ENCODE results near the gene ZNF827.

The ZNF827 gene

GRCh38 chr4:145743641-145744040 lies 195.0 kb downstream of the ZNF827 start:
- no peak for DNase-seq

GRCh38 chr4:145740806-145741205 lies 197.8 kb downstream of the ZNF827 start:
- no peak for DNase-seq

DNA sequence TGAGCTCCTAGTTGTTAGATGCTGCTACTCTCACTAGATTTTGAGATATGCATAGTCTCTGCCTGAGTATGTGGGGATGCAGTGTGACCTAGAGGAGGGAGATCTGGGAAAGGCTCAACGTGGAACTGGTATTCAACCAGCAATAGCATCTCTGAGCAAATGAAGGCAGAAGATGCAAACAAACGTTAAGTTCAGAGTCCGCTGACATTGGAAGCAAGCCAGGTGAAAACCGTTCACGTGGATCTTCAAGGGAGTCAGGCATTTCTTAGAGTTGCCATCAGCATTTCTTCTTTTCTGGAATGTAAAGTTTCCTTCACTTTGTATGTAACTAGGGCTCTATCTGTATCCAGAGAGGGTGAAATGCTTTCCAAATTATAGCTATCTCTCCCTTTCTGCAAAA lies 198.8 kb downstream of the ZNF827 start:
- no peak for DNase-seq

DNA sequence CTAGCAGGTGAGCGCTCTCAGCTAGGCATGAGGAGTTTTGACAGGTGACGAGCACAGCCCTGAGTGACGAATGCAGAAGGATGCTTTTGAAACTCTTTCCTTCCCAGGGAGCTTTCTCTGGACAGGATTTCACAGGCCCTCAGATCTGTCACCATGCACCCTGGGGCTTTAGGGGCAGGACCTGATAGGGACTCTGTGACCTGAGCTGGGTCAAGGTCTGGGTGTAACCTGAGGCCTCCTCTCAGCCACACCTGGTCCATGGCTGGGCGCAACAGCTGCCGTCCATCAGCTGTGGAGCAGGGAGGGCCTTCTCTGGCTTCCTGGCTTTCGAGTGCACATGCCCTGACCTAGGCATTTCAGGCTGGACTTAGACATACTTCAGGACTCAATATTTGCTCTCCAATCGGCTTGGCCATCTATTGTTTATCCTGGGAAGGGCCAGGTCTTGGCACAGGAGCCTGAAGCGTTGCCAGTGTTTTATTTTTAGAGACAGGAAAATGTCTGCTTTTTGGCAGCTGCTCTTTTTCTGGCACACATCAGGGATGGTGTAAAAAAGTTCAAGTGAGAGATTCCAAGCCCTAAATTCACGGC lies 202.3 kb downstream of the ZNF827 start:
- no peak for DNase-seq

- DNase-seq: no peak
Measured at GRCh38 chr4:145735827-145736226, 202.8 kb downstream of the ZNF827 start.

DNA sequence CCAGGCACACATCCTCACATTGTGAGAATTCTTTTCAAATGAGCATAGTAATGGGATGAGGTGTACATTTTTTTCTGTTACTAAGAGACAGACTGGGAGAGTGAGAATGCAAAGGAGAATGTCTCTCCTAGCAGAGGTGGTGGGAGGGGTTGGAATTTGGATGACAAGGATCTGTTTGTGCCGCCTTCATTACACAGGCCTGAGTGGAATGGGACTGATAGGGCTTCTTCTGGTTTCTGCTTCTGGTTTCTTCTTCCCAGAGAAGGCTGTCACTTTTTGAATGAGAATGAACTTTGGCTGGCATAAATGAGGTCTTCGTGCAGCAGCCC lies 203.3 kb downstream of the ZNF827 start:
- DNase-seq: no peak

- DNase-seq: no peak
Measured at GRCh38 chr4:145734576-145735346, 203.9 kb downstream of the ZNF827 start.

- DNase-seq: no peak
Measured at GRCh38 chr4:145734031-145734430, 204.6 kb downstream of the ZNF827 start.

DNA sequence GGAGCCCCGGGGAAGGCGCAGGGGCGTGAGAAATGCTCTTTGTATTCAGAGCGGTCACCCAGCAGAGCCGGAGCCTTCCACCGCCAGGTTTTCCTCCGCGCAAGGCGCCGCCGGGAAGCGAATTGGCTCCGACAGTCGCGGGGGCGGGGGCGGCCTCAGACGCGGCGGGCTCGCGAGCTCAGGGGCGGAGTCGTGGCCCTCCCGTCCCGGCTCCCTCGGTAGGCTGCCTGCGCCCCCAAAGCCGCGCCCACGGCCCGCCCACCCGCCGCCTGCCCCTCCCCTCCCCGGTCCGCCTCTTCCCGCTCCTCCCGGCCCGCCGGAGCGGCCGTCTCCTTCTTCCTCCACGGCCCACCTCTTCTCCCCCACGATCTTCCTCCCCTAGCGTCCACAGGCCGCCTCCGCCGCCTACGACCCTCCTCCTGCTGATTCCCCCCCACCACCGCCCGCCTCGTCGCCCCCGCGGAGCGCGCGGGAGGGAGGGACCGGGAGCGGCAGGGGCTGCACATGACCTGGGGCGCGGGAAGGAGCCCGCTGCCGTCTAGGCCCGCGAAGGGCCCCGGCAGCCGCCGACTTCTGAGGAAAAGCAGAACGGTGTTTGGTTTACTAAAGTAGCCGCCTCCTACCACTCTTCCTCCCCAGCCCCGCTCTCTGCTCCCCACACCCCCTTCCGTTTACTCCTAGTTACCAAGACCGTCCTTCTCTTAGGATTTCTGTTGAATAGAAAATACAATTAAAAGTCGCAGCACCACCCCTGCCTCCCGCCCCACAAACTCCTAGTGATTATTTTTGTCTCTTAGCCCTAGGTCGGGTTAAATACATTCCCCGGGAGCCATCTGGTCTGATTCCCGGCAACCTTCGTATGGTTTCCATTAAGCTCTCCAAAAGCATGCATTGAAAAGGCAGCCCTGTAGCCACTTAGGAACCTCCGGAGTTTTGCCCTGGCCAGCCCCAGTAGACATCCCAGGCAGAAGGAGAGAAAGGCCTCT lies 205.4 kb downstream of the ZNF827 start:
- peak; percentile 29 for DNase-seq

DNA sequence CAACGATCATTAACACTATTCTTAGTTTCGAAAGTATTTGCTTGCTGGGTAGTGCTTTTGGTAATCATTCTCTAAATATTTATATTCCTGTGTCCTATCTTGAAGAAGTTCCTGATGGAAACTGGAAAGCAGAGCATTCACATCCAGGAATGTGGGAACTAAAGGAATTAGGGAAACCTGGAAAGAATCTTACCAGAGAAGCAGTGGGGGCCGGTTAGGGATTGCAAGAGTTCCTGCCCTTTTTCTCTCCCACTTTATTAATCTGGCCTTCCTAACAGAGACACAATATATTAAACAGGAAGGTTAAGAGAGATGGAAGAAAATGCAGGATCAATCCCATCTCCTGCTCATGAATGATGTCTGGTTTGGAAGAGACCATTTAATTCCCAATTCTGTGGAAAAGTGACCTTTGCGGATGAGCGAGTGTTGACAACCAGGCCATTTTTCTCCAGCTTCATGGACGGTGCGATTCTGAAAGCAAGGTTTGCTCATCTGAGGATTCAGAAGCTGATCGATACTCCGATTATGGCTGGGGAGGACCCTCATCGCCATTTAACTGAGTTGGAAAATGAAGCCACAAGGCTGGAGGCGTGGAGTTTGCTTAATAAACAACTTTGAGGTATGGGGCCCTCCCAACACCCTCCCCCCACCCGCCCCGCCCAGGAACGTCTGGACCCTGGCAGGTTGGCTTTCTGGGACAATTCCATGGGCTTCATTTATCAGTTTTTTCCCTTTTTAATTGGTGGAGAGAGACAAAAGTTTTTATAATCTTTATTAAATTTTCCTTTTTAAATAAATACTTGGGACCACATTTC lies 206.4 kb downstream of the ZNF827 start:
- DNase-seq: no peak

GRCh38 chr4:145731028-145731427 lies 207.6 kb downstream of the ZNF827 start:
- no peak for DNase-seq

- DNase-seq: no peak
Measured at GRCh38 chr4:145730026-145730425, 208.6 kb downstream of the ZNF827 start.

GRCh38 chr4:145723336-145723735 lies 215.3 kb downstream of the ZNF827 start:
- DNase-seq: no peak

GRCh38 chr4:145722561-145722960 lies 216.1 kb downstream of the ZNF827 start:
- DNase-seq: no peak

DNA sequence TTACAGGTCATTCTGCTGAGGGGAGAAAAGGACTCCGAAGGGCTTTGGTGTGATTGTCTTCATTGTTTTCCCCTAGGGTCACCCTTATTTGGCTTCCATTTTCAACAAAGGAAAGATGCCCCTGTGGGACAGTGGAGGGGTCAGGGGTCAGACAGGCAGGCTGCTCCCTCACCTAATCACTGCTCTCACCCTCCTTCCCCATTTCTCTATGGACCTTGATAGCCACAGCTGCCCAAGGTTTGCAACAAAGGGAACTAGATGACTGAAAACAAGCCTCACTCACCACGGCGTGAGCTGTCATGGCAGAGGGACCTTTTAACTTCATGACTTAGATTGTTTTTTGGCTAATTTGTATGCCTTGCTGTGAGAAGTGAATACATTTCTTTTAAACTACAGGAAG lies 218.0 kb downstream of the ZNF827 start:
- no peak for DNase-seq

DNA sequence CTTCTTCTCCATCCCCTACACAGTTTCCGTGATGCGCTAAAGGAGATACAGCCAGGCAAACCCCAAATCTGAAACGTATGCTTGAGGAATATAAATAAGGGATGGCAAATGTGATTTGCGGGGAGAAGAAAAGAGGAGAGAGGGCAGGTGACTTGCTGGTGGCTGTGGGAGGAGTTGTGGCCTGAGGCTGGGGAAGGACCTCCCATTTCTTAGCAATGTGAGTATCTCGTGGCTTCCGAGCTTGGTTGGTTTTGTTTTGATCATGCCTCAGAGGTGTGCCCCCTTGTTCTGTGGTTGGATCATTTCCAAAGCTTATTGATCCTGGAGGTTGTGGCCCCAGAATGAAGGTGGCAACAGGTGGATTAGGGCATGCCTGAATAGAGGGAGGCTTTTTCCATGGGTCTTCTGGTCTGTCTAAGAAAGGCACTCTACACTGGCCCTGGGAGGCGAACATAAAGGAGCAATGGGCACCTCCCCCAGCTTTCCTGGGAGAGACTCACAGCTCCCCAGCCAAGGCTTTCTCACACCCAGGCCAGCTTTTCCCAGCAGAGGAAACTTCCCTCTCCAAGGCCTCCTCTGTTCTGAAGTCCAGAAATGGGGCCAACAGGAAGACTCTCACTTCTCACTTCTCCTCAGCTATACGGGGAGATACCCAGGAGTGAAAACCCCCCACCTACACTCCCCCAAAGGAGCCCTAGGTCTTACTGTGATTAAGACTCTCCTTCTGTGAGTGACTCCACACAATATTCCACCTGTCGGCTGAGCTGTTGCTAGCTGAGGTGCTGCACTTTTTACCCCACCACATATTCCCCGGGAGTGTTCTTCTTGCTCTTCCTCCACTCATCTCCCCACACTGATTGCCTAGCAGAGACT lies 218.6 kb downstream of the ZNF827 start:
- no peak for DNase-seq

DNA sequence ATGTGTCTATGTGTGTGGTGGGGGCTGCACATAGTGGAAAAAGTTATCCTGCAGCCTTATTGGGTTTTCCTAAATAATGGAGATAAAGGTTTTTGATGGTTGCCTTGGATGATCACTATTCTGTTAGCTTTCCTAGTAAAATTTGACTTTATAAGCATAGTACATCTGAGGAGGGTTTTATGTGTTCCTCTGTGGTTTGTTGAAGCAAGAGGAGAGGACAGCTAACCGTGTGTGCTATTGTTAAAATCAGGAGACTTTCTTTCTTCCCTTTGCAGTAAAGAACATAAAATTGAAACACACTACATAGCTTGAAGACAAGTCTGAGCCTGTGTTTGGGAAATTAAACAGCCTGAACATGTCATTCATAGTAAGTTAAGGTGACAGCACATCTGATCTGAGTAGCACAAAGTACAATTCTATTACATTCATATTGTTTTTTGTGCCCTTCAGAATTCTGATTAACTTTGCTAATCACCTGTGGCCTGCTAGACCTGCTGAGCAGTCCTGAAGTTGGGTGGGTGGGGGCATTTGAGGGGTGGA lies 221.9 kb downstream of the ZNF827 start:
- no peak for DNase-seq

- no peak for DNase-seq
Measured at GRCh38 chr4:145716200-145716599, 222.4 kb downstream of the ZNF827 start.

DNA sequence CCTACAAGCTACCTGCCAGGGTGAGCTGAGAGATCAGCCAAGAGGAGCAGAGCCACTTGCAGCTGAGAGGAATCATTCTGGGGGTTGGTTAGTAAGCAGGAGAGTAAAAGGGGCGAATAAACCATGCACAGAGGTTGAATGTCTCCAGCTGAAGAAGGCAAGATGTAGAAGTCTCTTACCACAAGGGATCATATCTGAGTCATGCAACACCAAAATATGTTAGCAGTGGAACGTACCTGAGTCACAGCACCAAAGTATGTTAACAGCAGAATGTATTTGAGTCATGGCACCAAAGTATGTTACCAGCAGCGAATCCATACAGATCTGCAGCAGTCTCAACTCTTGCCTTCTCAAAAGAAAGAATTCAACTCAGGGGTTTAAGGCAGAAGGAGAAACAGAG lies 228.8 kb downstream of the ZNF827 start:
- DNase-seq: no peak

GRCh38 chr4:145709336-145709735 lies 229.3 kb downstream of the ZNF827 start:
- no peak for DNase-seq

Data from NCI-H1417 treated with DMSO at 0.1 percent for 48 hours (cell line).